Transverse colon (tissue), 4 donors: ENCODE measurements around the gene PHACTR3. TPM values are rescaled to one million over a fixed set of nuclear protein-coding genes. Genes with fewer than 3 reads are reported as not detected.

Experiments used
- DNase-seq: peaks from one replicate; pipeline ENCODE4 v3.0.0-alpha.2; 2019
- H3K27ac ChIP-seq, 4 donors: fragments of 200-600 bp; sonication (generic); 2 replicates each; pipeline ENCODE4 v1.5.1; 2016 to 2018; ENCODE audit warnings: inconsistent platforms in 4 of 4
- H3K27me3 ChIP-seq: fragments of 200-600 bp; sonication (generic); 2 replicates; pipeline ENCODE4 v1.5.1; 2017; ENCODE audit warnings: inconsistent platforms
- H3K36me3 ChIP-seq, 4 donors: fragments of 200-600 bp; sonication (generic); 2 replicates each; pipeline ENCODE4 v1.5.1; 2017 to 2019; ENCODE audit warnings: inconsistent platforms in 4 of 4
- H3K4me1 ChIP-seq, 4 donors: fragments of 200-600 bp; sonication (generic); 2 replicates each; pipeline ENCODE4 v1.5.1; 2017 to 2020; ENCODE audit warnings: inconsistent platforms in 4 of 4
- H3K4me3 ChIP-seq, 4 donors: fragments of 200-600 bp; sonication (generic); 1 replicate in 1 of 4; 2 replicates in 3 of 4; pipeline versions ENCODE4 v1.5.1 to v1.6.1; 2017 to 2019; ENCODE audit warnings: inconsistent platforms in 4 of 4
- H3K9me3 ChIP-seq, 2 donors: fragments of 200-600 bp; sonication (generic); 2 replicates each; pipeline ENCODE4 v1.5.1; 2017 to 2019; ENCODE audit warnings: inconsistent platforms in 2 of 2
- CTCF ChIP-seq, 5 experiments: fragments of 200-600 bp in 3 of 5; fragments of 450-650 bp in 2 of 5; sonication (generic) in 3 of 5; IDR thresholded peaks; 1 replicate in 2 of 5; 2 replicates in 3 of 5; pipeline ENCODE4 v1.5.1; 2016 to 2017; ENCODE audit warnings: antibody characterized with exemption in 5 of 5, inconsistent platforms in 3 of 5, mild to moderate bottlenecking in 2 of 5, moderate library complexity in 1 of 5
- EP300 ChIP-seq: sonication (generic); formaldehyde crosslinking; IDR thresholded peaks from one replicate; pipeline ENCODE4 v1.6.1; 2017; ENCODE audit warnings: antibody characterized with exemption, low read depth
- POLR2A ChIP-seq: fragments of 450-650 bp; IDR thresholded peaks from one replicate; pipeline ENCODE4 v1.6.1; 2016; ENCODE audit warnings: antibody characterized with exemption, mild to moderate bottlenecking, moderate library complexity
- POLR2AphosphoS5 ChIP-seq, 3 donors: sonication (generic); formaldehyde crosslinking; IDR thresholded peaks; one replicate each; pipeline ENCODE4 v1.6.1; 2016; ENCODE audit warnings: antibody characterized with exemption in 3 of 3
- WGBS, 2 donors: methylation state at CpG; one replicate each; pipeline ENCODE4 v1.1.5; 2018; ENCODE audit warnings: low coverage in 1 of 2; 5-methylcytosine and 5-hydroxymethylcytosine counted together
- in situ Hi-C, 4 donors: fragments of 200-750 bp; cut with MboI; loops; one replicate each; pipeline versions ENCODE4 v1.15.0 to v1.15.1; 2017; ENCODE audit warnings: low sequenced_read_pairs in 3 of 4, low pct_ligation_motif_present in 1 of 4, low pct_unique_long_range_greater_than_20kb in 1 of 4
- intact Hi-C: fragments of 100-400 bp; cut with DNase I; formaldehyde crosslinking; loops from one replicate; pipeline ENCODE4 v1.15.1; 2023; ENCODE audit warnings: low total_unique reads
- total RNA-seq, 4 donors: library from RNA; depleted of rRNA; stranded (reverse); fragments of >200 nt; gene quantifications; one replicate each; pipeline ENCODE4 v1.1.0, GENCODE V29; 2016

PHACTR3 gene
- total RNA-seq, 4 donors from 2014 or later, result 1.6 to 7.1 (median 5.6) TPM

- Histone ChIP-seq H3K4me1 (no peaks in the 10 kb centered on the region), H3K27ac (no peak overlapping the region), H3K4me3 (no peak overlapping the region), H3K27me3 (no peaks in the 10 kb centered on the region), H3K36me3 (no peaks in the 10 kb centered on the region), H3K9me3 (peaks cover 7 to 12% of the 10 kb centered on the region in 2 donors)
- in situ Hi-C loops, result loop anchor here in 2 of 4 donors (5.0 kb wide), 1 partner anchor 63 kb away; no protein-coding TSS in a partner anchor
- no peak for DNase-seq
- WGBS, 2 donors, result 75 to 82% methylated on average over 5 to 7 of the region's 7 CpGs
- intact Hi-C loops, result no loop called here
- no peak for TF ChIP-seq POLR2AphosphoS5 (IDR thresholded peaks at IDR 0.05)
- TF ChIP-seq EP300, result no peak
- TF ChIP-seq POLR2A, result no peak
- TF ChIP-seq CTCF (IDR thresholded peaks at IDR 0.05), result no peak
Observed at GRCh38 chr20:59788811-59789397, 184.6 kb downstream of the PHACTR3 start.

- WGBS, 2 donors, result 27 to 38% methylated on average over 2 of the region's 2 CpGs
- in situ Hi-C loops (loop anchor here in 2 of 4 donors (5.0 kb wide), 1 partner anchor 63 kb away; no protein-coding TSS in a partner anchor), intact Hi-C loops (no loop called here)
- Histone ChIP-seq H3K36me3 (no peaks in the 10 kb centered on the region), H3K4me3 (no peak overlapping the region), H3K9me3 (peaks cover 7 to 12% of the 10 kb centered on the region in 2 donors), H3K27me3 (no peaks in the 10 kb centered on the region), H3K27ac (no peak overlapping the region), H3K4me1 (no peaks in the 10 kb centered on the region)
- DNase-seq, result no peak
- TF ChIP-seq CTCF (IDR thresholded peaks at IDR 0.05), result no peak
Observed at GRCh38 chr20:59789686-59790085, 185.3 kb downstream of the PHACTR3 start.

- WGBS, 2 donors, result 73 to 100% methylated on average over 1 of the region's 1 CpG
- H3K27me3 ChIP-seq, result no peaks in the 10 kb centered on the region
- H3K4me3 ChIP-seq, result no peak overlapping the region
- H3K36me3 ChIP-seq, result no peaks in the 10 kb centered on the region
- no peak for DNase-seq
- H3K9me3 ChIP-seq, result peaks cover 7 to 12% of the 10 kb centered on the region in 2 donors
- H3K4me1 ChIP-seq, result no peaks in the 10 kb centered on the region
- no peak overlapping the region for H3K27ac ChIP-seq
- intact Hi-C loops, result no loop called here
- TF ChIP-seq CTCF (IDR thresholded peaks at IDR 0.05) (no peak), POLR2AphosphoS5 (IDR thresholded peaks at IDR 0.05) (no peak), POLR2A (no peak), EP300 (no peak)
- in situ Hi-C loops, result no loop called here
Observed at GRCh38 chr20:59790346-59790745, 186.0 kb downstream of the PHACTR3 start.

- intact Hi-C loops, result no loop called here
- no peak overlapping the region for H3K27ac ChIP-seq
- WGBS, 2 donors, result 92 to 97% methylated on average over 1 of the region's 1 CpG
- no peak for DNase-seq
- in situ Hi-C loops, result no loop called here
- no peaks in the 10 kb centered on the region for H3K4me1 ChIP-seq
- no peak overlapping the region for H3K4me3 ChIP-seq
- no peaks in the 10 kb centered on the region for H3K36me3 ChIP-seq
- peaks cover 17 to 19% of the 10 kb centered on the region in 2 donors for H3K9me3 ChIP-seq
- no peaks in the 10 kb centered on the region for H3K27me3 ChIP-seq
- no peak for TF ChIP-seq POLR2AphosphoS5 (IDR thresholded peaks at IDR 0.05)
- TF ChIP-seq CTCF (IDR thresholded peaks at IDR 0.05), result no peak
- no peak for TF ChIP-seq EP300
- no peak for TF ChIP-seq POLR2A
Observed at GRCh38 chr20:59792300-59792699, 188.0 kb downstream of the PHACTR3 start.
